Aorta (tissue), 5 donors: Measurements from ENCODE around the gene MTIF2. TPM values are rescaled to one million over a fixed set of nuclear protein-coding genes. Genes with fewer than 3 reads are reported as not detected.

ENCODE experiments used
- ATAC-seq: fragments of 200-7000 bp; cut with Tn5 transposase; one replicate; pipeline ENCODE4 v1.9.1; 2022; ENCODE audit warnings: moderate library complexity; ENCODE audit not compliant: low FRiP score
- DNase-seq, 2 donors: peaks; one replicate each; pipeline ENCODE4 v3.0.0-alpha.2; 2020
- H3K27ac ChIP-seq, 2 donors: one replicate each; pipeline ENCODE4 v1.5.1; 2013; ENCODE audit warnings: low read length in 2 of 2, mild to moderate bottlenecking in 2 of 2, moderate library complexity in 2 of 2, control low read depth in 1 of 2, inconsistent platforms in 1 of 2, low read depth in 1 of 2
- H3K27me3 ChIP-seq, 2 donors: one replicate each; pipeline ENCODE4 v1.6.1; 2013; ENCODE audit warnings: control low read depth in 1 of 2, low read length in 1 of 2, mild to moderate bottlenecking in 1 of 2, moderate library complexity in 1 of 2; ENCODE audit not compliant: insufficient read depth in 2 of 2, control insufficient read depth in 1 of 2
- H3K36me3 ChIP-seq, 2 donors: one replicate each; pipeline ENCODE4 v1.6.1; 2013; ENCODE audit warnings: control low read depth in 1 of 2, low read length in 1 of 2, mild to moderate bottlenecking in 1 of 2; ENCODE audit not compliant: insufficient read depth in 2 of 2, control insufficient read depth in 1 of 2
- H3K4me1 ChIP-seq, 2 donors: one replicate each; pipeline ENCODE4 v1.6.1; 2013; ENCODE audit warnings: low read length in 2 of 2, control low read depth in 1 of 2, mild to moderate bottlenecking in 1 of 2, moderate library complexity in 1 of 2; ENCODE audit not compliant: insufficient read depth in 2 of 2, control insufficient read depth in 1 of 2
- H3K4me3 ChIP-seq, 2 donors: one replicate each; pipeline ENCODE4 v1.5.1; 2013; ENCODE audit warnings: low read length in 2 of 2, control low read depth in 1 of 2, mild to moderate bottlenecking in 1 of 2
- H3K9me3 ChIP-seq: one replicate; pipeline ENCODE4 v1.6.1; 2013; ENCODE audit warnings: mild to moderate bottlenecking, low read length; ENCODE audit not compliant: control insufficient read depth
- WGBS, 2 donors: extraction: QIAGEN DNeasy Blood & Tissue Kit; methylation state at CpG; one replicate each; pipeline ENCODE4 v1.1.7; 2013; 5-methylcytosine and 5-hydroxymethylcytosine counted together
- intact Hi-C, 2 donors: fragments of 100-400 bp; cut with DNase I; formaldehyde crosslinking; loops; one replicate each; pipeline versions ENCODE4 v1.14.2 to v1.15.0; 2022
- long read RNA-seq, 2 donors: library from polyadenylated mRNA; unstranded; transcript quantifications; one replicate each; pipeline ENCODE4 v2.0.0, GENCODE V29; 2020 to 2021
- polyA plus RNA-seq, 2 donors: library from polyadenylated mRNA; stranded (reverse); fragments of 200-250 nt; gene quantifications; one replicate each; pipeline ENCODE4 v1.2.3, GENCODE V29; 2013
- total RNA-seq, 2 donors: library from RNA; stranded (reverse); fragmentation: NEBNext Ultra II Directional; extraction: Animal tissue kit (Norgen Biotek cat#: 25700); gene quantifications; one replicate each; pipeline ENCODE4 v1.2.1, GENCODE V29; 2021
- donor health status: healthy with polysubstance abuse.
- donor health status: Bipolar disorder and iron deficiency.
- donor health status: DM: no; HTN: no; CAD: no.
- donor health status: DM: no; HTN: no; CAD: no.
- donor health status: DM: yes; HTN: yes; CAD: no.

MTIF2 gene, protein sequence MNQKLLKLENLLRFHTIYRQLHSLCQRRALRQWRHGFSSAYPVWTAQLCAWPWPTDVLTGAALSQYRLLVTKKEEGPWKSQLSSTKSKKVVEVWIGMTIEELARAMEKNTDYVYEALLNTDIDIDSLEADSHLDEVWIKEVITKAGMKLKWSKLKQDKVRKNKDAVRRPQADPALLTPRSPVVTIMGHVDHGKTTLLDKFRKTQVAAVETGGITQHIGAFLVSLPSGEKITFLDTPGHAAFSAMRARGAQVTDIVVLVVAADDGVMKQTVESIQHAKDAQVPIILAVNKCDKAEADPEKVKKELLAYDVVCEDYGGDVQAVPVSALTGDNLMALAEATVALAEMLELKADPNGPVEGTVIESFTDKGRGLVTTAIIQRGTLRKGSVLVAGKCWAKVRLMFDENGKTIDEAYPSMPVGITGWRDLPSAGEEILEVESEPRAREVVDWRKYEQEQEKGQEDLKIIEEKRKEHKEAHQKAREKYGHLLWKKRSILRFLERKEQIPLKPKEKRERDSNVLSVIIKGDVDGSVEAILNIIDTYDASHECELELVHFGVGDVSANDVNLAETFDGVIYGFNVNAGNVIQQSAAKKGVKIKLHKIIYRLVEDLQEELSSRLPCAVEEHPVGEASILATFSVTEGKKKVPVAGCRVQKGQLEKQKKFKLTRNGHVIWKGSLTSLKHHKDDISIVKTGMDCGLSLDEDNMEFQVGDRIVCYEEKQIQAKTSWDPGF
- 10 to 100 TPM; 13.0 to 18.5 TPM for total RNA-seq
- polyA plus RNA-seq: 10 to 100 TPM; 16.9 to 27.8 TPM
- long read RNA-seq, donor 1, partial matches to known transcripts: 23 of 34 reads
- long read RNA-seq, donor 1, other reads (novel, unspliced or antisense): 8 of 34 reads
- long read RNA-seq, donor 2, partial matches to known transcripts: 5 of 15 reads
- long read RNA-seq, donor 2, other reads (novel, unspliced or antisense): 7 of 15 reads

GRCh38 chr2:55268907-55269644 is at the start of gene MTIF2:
MTIF2 (minus strand) TSS chr2:55269231; CDS start chr2:55263858, 5,373 bp downstream.
- intact Hi-C loops: loop anchor here (5.0 kb wide), 1 partner anchor 163 kb away; no protein-coding TSS in a partner anchor

GRCh38 chr2:55314985-55315384 is 46.0 kb upstream of the MTIF2 start:
- Histone ChIP-seq H3K36me3 (no peaks in the 10 kb centered on the region), H3K27ac (no peak overlapping the region), H3K4me3 (no peak overlapping the region), H3K9me3 (no peaks in the 10 kb centered on the region), H3K27me3 (no peaks in the 10 kb centered on the region), H3K4me1 (no peaks in the 10 kb centered on the region)
- WGBS, 2 donors: 76 to 78% methylated on average over 1 of the region's 1 CpG
- ATAC-seq (no peak), DNase-seq (no peak)
- intact Hi-C loops: no loop called here

More at GRCh38 chr2:55268907-55269644, at the start of gene MTIF2:
- peak; percentile 98 for DNase-seq
- no peaks in the 10 kb centered on the region for H3K36me3 ChIP-seq
- peak within 1 kb of the TSS; percentile 15 to 73 for H3K4me3 ChIP-seq
- H3K27ac ChIP-seq: peak within 1 kb of the TSS; percentile 52 to 62
- H3K9me3 ChIP-seq: no peaks in the 10 kb centered on the region
- H3K27me3 ChIP-seq: no peaks in the 10 kb centered on the region
- no peaks in the 10 kb centered on the region for H3K4me1 ChIP-seq
- 0 to 1% methylated on average over 43 of the region's 43 CpGs for WGBS, 2 donors
- ATAC-seq: peak; percentile 98

DNA sequence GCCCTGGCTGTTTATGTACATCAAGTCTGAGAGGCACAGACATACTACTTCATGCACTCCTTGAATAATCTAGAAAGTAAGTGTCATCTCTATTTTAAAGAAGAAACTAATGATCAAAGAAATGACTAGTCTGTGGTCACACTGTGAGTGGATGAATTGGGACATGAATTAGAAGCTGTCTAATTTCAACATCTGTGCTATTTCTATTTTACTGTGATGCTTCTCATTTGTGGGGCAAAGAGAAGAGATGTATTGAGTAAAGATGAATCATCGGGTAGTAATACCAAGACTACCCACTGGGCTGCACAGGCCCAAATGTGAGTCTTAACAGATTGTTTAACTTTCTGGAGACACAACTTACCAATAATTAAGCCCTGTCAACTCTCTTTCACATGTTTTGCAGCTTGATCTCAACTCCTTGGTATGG is 42.4 kb upstream of the MTIF2 start:
- Histone ChIP-seq H3K27me3 (no peaks in the 10 kb centered on the region), H3K27ac (no peak overlapping the region), H3K4me3 (no peak overlapping the region), H3K9me3 (no peaks in the 10 kb centered on the region), H3K36me3 (no peaks in the 10 kb centered on the region), H3K4me1 (no peaks in the 10 kb centered on the region)
- 90 to 91% methylated on average over 1 of the region's 1 CpG for WGBS, 2 donors
- ATAC-seq (no peak), DNase-seq (no peak)
- intact Hi-C loops: no loop called here

DNA sequence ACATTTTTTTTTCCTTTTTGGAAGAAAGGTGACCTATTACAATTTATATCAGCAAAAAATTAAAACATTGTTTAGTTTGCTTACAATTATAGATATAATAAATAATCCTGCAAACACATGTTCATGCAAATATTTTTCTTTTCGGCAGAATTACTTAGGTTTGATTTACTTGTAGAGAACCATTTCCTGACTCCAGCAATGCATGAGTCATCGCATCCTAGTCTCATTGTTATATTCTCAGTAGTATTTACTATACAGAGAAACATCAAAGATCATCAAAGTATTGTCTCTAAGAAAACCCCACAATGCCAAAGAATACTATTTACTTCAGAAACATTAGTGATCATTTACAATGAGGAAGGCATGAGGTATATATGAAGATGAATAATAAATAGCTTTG is 40.4 kb upstream of the MTIF2 start:
- intact Hi-C loops: no loop called here
- Histone ChIP-seq H3K4me1 (no peaks in the 10 kb centered on the region), H3K4me3 (no peak overlapping the region), H3K27me3 (no peaks in the 10 kb centered on the region), H3K36me3 (no peaks in the 10 kb centered on the region), H3K9me3 (no peaks in the 10 kb centered on the region), H3K27ac (no peak overlapping the region)
- DNase-seq (no peak), ATAC-seq (no peak)
- WGBS, 2 donors: 67 to 69% methylated on average over 2 of the region's 2 CpGs

DNA sequence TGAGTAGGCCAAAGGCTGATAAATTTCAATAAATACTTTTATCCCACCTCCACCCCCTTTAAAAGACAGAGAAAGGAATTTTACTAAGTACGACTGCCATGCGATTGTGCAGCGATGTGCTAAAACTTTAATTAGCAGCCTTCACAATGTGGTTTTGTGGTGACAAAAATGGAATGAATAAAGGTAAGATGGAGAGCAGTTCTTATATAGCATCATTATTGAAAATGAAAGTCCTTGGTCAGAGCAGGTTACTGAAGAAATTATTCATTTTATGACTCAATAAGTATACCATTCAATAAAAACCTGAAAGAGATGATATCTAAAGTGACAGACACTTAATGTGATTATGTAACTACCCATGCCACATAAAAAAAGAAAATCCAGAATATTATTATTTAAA is 33.2 kb upstream of the MTIF2 start:
- H3K27me3 ChIP-seq: no peaks in the 10 kb centered on the region

DNA sequence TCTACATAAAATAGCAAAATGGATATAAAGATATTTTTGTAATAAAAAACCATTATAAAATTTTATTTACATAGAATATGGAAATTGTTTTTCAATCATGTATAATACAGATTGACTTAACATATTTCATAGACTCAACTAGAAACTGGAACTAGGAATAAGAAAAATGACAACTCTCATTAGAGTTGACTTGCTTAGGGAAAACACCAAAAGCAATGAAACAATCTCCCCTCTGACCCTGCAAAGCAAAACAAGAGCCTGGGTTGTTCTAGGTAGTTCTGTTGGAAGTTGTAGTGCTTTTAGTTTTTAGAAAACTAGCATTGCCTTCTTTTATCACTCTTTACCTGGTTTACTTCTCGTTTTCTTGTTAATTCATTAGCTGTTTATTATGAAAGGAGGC is 32.2 kb upstream of the MTIF2 start:
- ATAC-seq (no peak), DNase-seq (no peak)
- WGBS, 2 donors: 99 to 100% methylated on average over 1 of the region's 1 CpG
- Histone ChIP-seq H3K36me3 (no peaks in the 10 kb centered on the region), H3K4me1 (no peaks in the 10 kb centered on the region), H3K27me3 (no peaks in the 10 kb centered on the region), H3K4me3 (no peak overlapping the region), H3K9me3 (no peaks in the 10 kb centered on the region), H3K27ac (no peak overlapping the region)
- intact Hi-C loops: no loop called here

More for the DNA sequence above, 33.2 kb upstream of the MTIF2 start:
- intact Hi-C loops: no loop called here
- Histone ChIP-seq H3K9me3 (no peaks in the 10 kb centered on the region), H3K27ac (no peak overlapping the region), H3K36me3 (no peaks in the 10 kb centered on the region), H3K4me1 (no peaks in the 10 kb centered on the region), H3K4me3 (no peak overlapping the region)
- 93 to 95% methylated on average over 3 of the region's 3 CpGs for WGBS, 2 donors
- no peak for DNase-seq
- ATAC-seq: no peak

- no peak for ATAC-seq
- intact Hi-C loops: no loop called here
- Histone ChIP-seq H3K9me3 (no peaks in the 10 kb centered on the region), H3K27me3 (no peaks in the 10 kb centered on the region), H3K27ac (no peak overlapping the region), H3K36me3 (peaks cover 1 to 4% of the 10 kb centered on the region in 2 donors), H3K4me1 (no peaks in the 10 kb centered on the region), H3K4me3 (no peak overlapping the region)
- DNase-seq: no peak
Observed at GRCh38 chr2:55296393-55296792, 27.4 kb upstream of the MTIF2 start.

DNA sequence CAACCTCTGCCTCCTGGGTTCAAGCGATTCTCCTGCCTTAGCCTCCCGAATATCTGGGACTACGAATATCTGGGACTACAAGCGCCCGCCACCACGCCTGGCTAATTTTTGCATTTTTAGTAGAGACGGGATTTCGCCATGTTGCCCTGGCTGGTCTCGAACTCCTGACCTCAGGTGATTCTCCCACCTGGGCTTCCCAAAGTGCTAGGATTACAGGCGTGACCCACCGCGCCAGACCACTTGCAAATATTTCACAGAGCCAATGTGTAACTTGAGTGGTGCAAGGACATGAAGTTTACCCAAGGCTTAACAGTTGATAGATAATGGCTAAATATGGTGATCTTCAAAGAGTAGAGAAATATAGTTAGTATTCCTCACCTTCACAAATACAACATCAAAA is 14.1 kb upstream of the MTIF2 start:
- Histone ChIP-seq H3K4me1 (no peaks in the 10 kb centered on the region), H3K4me3 (peak overlapping the region in 1 of 2 donors; percentile 43), H3K27me3 (no peaks in the 10 kb centered on the region), H3K36me3 (no peaks in the 10 kb centered on the region), H3K9me3 (no peaks in the 10 kb centered on the region), H3K27ac (no peak overlapping the region)
- ATAC-seq (no peak), DNase-seq (no peak)
- intact Hi-C loops: loop anchor here (5.0 kb wide), 1 partner anchor 134 kb away; the partner anchor contains the start of gene CCDC88A (in 2 of the 2)
- WGBS, 2 donors: 94 to 96% methylated on average over 12 of the region's 12 CpGs
